GM04504 (cell line): ENCODE results near the gene DLG5.
A peak's percentile ranks its signal among the peaks of the same experiment; 100 is the strongest.

Experiments
- DNase-seq: peaks from one replicate; pipeline ENCODE4 v3.0.0-alpha.2; 2012; ENCODE audit warnings: low read depth

The DLG5 gene

GRCh38 chr10:77841711-77842375 is 84.7 kb downstream of the DLG5 start:
- no peak for DNase-seq

GRCh38 chr10:77840636-77841035 is 85.9 kb downstream of the DLG5 start:
- no peak for DNase-seq

GRCh38 chr10:77837925-77838595 is 88.5 kb downstream of the DLG5 start:
- no peak for DNase-seq

- no peak for DNase-seq
These were observed 89.2 kb downstream of the DLG5 start for GRCh38 chr10:77837248-77837924.

GRCh38 chr10:77836299-77836820 is 90.2 kb downstream of the DLG5 start:
- DNase-seq, result peak; percentile 44

- no peak for DNase-seq
These were observed 90.9 kb downstream of the DLG5 start for GRCh38 chr10:77835669-77836086.

- DNase-seq, result no peak
These were observed 91.4 kb downstream of the DLG5 start for GRCh38 chr10:77834943-77835668.

- DNase-seq, result no peak
These were observed 92.0 kb downstream of the DLG5 start for GRCh38 chr10:77834540-77834939.

- DNase-seq, result no peak
These were observed 92.8 kb downstream of the DLG5 start for GRCh38 chr10:77833792-77834191.

GRCh38 chr10:77833225-77833624 is 93.3 kb downstream of the DLG5 start:
- DNase-seq, result no peak

GRCh38 chr10:77832238-77832637 is 94.3 kb downstream of the DLG5 start:
- DNase-seq, result no peak

- DNase-seq, result no peak
These were observed 97.2 kb downstream of the DLG5 start for GRCh38 chr10:77829356-77829755.

GRCh38 chr10:77828377-77828776 is 98.2 kb downstream of the DLG5 start:
- no peak for DNase-seq

- DNase-seq, result no peak
These were observed 99.2 kb downstream of the DLG5 start for GRCh38 chr10:77827366-77827765.

- DNase-seq, result no peak
These were observed 100.6 kb downstream of the DLG5 start for GRCh38 chr10:77825965-77826364.

- no peak for DNase-seq
These were observed 101.6 kb downstream of the DLG5 start for GRCh38 chr10:77824908-77825307.

GRCh38 chr10:77823811-77824542 is 102.6 kb downstream of the DLG5 start:
- DNase-seq, result no peak

- no peak for DNase-seq
These were observed 105.0 kb downstream of the DLG5 start for GRCh38 chr10:77821551-77821950.

- no peak for DNase-seq
These were observed 105.5 kb downstream of the DLG5 start for GRCh38 chr10:77821036-77821435.

- DNase-seq, result no peak
These were observed 106.2 kb downstream of the DLG5 start for GRCh38 chr10:77820349-77820748.

- no peak for DNase-seq
These were observed 107.1 kb downstream of the DLG5 start for GRCh38 chr10:77819210-77820112.
